WERI-Rb-1 (cell line): Measurements from ENCODE around the gene CRX.

Source experiments
- DNase-seq: peaks from one replicate; pipeline ENCODE4 v3.0.0-alpha.2; 2020
- H3K27ac ChIP-seq: fragments of 250-450 bp; sonication (Bioruptor Pico); 2 replicates; pipeline ENCODE4 v1.5.1; 2020; ENCODE audit warnings: mild to moderate bottlenecking, moderate library complexity
- H3K27me3 ChIP-seq: fragments of 250-450 bp; sonication (Bioruptor Pico); 2 replicates; pipeline ENCODE4 v1.5.1; 2021; ENCODE audit warnings: mild to moderate bottlenecking, low read depth, moderate library complexity; ENCODE audit not compliant: insufficient read depth, severe bottlenecking
- H3K36me3 ChIP-seq: fragments of 250-450 bp; sonication (Bioruptor Pico); 2 replicates; pipeline ENCODE4 v1.5.1; 2020; ENCODE audit warnings: mild to moderate bottlenecking, moderate library complexity
- H3K4me3 ChIP-seq: 2 replicates; pipeline ENCODE4 v1.5.1; 2011; ENCODE audit warnings: low read depth, mild to moderate bottlenecking, control low read depth, low read length
- H3K9me3 ChIP-seq: fragments of 250-450 bp; sonication (Bioruptor Pico); 2 replicates; pipeline ENCODE4 v1.5.1; 2021; ENCODE audit warnings: mild to moderate bottlenecking, moderate library complexity; ENCODE audit not compliant: severe bottlenecking
- TF ChIP-seq, protein P1 (sequence below): IDR thresholded peaks from 2 replicates; pipeline ENCODE4 v1.5.1; 2011; ENCODE audit warnings: low read depth, mild to moderate bottlenecking, control low read depth, inconsistent platforms, low read length

CRX gene

DNA sequence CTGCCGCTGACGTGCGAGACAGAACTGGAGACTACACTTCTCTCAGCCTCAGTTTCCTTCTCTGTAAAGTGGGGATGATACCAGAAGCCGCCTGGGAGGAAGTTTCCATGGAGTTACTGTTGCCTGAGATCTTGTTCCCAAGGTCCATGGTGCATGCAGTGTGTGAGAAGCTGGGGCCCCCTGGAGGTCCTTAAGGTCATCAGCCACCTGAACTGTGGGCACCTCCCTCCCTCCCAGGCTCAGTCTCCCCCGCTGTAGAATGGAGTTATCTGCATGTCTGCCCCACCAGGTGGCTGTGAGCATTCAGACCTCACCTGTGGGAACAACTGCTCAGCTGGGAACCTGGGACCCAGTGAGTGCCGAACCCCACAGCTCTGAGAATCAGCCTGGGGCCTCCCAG lies 2.7 kb downstream of the CRX start:
- peak overlapping the region; percentile 99 for H3K27ac ChIP-seq
- TF ChIP-seq, protein P1, sequence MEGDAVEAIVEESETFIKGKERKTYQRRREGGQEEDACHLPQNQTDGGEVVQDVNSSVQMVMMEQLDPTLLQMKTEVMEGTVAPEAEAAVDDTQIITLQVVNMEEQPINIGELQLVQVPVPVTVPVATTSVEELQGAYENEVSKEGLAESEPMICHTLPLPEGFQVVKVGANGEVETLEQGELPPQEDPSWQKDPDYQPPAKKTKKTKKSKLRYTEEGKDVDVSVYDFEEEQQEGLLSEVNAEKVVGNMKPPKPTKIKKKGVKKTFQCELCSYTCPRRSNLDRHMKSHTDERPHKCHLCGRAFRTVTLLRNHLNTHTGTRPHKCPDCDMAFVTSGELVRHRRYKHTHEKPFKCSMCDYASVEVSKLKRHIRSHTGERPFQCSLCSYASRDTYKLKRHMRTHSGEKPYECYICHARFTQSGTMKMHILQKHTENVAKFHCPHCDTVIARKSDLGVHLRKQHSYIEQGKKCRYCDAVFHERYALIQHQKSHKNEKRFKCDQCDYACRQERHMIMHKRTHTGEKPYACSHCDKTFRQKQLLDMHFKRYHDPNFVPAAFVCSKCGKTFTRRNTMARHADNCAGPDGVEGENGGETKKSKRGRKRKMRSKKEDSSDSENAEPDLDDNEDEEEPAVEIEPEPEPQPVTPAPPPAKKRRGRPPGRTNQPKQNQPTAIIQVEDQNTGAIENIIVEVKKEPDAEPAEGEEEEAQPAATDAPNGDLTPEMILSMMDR, result 0 out of 2 replicates have a peak, but pooled peaks have one; percentile 23
- H3K4me3 ChIP-seq, result peak overlapping the region; percentile 95
- no peaks in the 10 kb centered on the region for H3K27me3 ChIP-seq
- no peak for DNase-seq
- peaks cover 74% of the 10 kb centered on the region for H3K36me3 ChIP-seq
- H3K9me3 ChIP-seq, result no peaks in the 10 kb centered on the region

DNA sequence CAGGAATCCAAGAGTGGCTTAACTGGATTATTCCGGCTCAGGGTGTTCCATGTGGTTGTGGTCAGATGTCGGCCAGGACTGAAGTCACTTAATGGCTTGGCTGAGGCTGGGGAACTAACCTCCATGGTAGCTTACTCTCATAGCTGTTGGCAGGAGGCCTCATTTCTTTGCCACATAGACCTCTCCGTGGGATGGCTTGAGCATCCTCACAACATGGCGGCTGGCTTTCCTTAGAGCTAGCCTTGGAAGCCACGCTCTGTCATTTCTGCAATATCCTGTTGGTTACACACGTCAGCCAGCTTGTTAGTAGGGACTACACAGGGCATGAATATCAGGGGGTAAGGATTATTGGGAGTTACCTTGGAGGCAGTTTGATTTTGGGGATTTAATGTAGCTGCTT lies 5.1 kb downstream of the CRX start:
- Histone ChIP-seq H3K27ac (peak overlapping the region; percentile 99), H3K4me3 (peak overlapping the region; percentile 95), H3K36me3 (peaks cover 95% of the 10 kb centered on the region), H3K9me3 (no peaks in the 10 kb centered on the region), H3K27me3 (no peaks in the 10 kb centered on the region)
- peak; percentile 47 for DNase-seq
- TF ChIP-seq, protein P1, result no peak

GRCh38 chr19:47832723-47833122 lies 11.0 kb downstream of the CRX start:
- DNase-seq, result no peak
- Histone ChIP-seq H3K9me3 (no peaks in the 10 kb centered on the region), H3K27ac (no peak overlapping the region), H3K27me3 (no peaks in the 10 kb centered on the region), H3K4me3 (no peak overlapping the region), H3K36me3 (peaks cover 93% of the 10 kb centered on the region)
- TF ChIP-seq, protein P1, result no peak

GRCh38 chr19:47836038-47836437 lies 14.3 kb downstream of the CRX start:
- no peak for DNase-seq
- Histone ChIP-seq H3K27me3 (no peaks in the 10 kb centered on the region), H3K27ac (no peak overlapping the region), H3K36me3 (peaks cover 96% of the 10 kb centered on the region), H3K9me3 (no peaks in the 10 kb centered on the region), H3K4me3 (no peak overlapping the region)
- TF ChIP-seq, protein P1, result no peak

GRCh38 chr19:47839411-47839810 lies 17.7 kb downstream of the CRX start:
- Histone ChIP-seq H3K9me3 (no peaks in the 10 kb centered on the region), H3K27ac (peak overlapping the region; percentile 76)
- TF ChIP-seq, protein P1, result no peak

DNA sequence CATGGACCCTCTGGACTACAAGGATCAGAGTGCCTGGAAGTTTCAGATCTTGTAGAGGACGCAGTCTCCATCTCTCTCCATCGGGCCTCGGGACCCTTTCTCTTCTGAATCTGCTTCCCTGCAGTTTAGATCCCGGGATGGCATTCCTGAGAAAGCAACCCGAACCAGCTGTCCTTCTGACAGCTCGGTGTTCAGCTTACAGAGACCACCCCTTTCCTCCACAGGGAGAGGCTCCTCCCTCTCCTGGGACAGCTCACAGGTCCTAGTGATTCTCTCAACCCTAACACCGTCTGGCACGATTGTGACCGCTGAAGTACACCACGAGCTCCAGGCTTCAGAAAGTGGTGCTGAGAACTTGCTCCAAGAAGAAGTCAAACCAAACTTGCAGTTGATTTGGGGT lies 18.2 kb downstream of the CRX start:
- Histone ChIP-seq H3K36me3 (peaks cover 73% of the 10 kb centered on the region), H3K27me3 (no peaks in the 10 kb centered on the region), H3K9me3 (no peaks in the 10 kb centered on the region), H3K4me3 (no peak overlapping the region), H3K27ac (peak overlapping the region; percentile 76)
- TF ChIP-seq, protein P1, result no peak
- peak; percentile 83 for DNase-seq

More at GRCh38 chr19:47839411-47839810, 17.7 kb downstream of the CRX start:
- no peak for DNase-seq
- no peaks in the 10 kb centered on the region for H3K27me3 ChIP-seq
- no peak overlapping the region for H3K4me3 ChIP-seq
- H3K36me3 ChIP-seq, result peaks cover 78% of the 10 kb centered on the region
